NT2/D1 (cell line): ENCODE results near the gene DYTN.

Experiments
- YY1 ChIP-seq: IDR thresholded peaks from 2 replicates; pipeline ENCODE4 v1.6.1; 2011; ENCODE audit not compliant: insufficient read length, insufficient read depth
- ZNF274 ChIP-seq: IDR thresholded peaks from 2 replicates; pipeline ENCODE4 v1.6.1; 2011; ENCODE audit warnings: mild to moderate bottlenecking, low read depth, low read length

DNA sequence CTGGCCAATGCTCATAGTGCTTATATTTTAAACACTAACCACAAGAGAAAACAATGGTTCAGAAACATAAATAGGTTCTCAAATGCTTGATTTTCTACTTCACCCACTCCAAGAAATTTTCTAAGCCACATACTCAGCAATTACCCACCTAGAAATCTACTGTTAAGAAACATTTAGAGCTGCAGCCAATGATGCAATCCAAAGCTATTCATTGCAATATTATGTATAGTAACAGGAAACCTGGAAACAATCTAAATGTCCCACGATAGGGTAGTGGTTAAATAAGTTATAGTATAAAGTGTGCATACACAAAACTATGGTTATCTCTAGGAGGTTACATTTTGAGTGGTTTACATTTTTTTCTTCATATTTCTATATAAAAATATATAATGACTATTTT, 70.2 kb downstream of the DYTN start:
- no peak for TF ChIP-seq YY1
- TF ChIP-seq ZNF274 = no peak
